ENCODE measurements around the gene CASS4.

CASS4 gene

GRCh38 chr20:56433221-56433879, 21.3 kb downstream of the CASS4 start:
- TF ChIP-seq CTCF (IDR thresholded peaks at IDR 0.05; ENCODE audit: borderline replicate concordance, insufficient read depth, low read depth, low read length): no peak
- no peak overlapping the region for H3K4me3 ChIP-seq (ENCODE audit: low read depth, low read length)

GRCh38 chr20:56433880-56434255, 21.8 kb downstream of the CASS4 start:
- TF ChIP-seq CTCF (IDR thresholded peaks at IDR 0.05; ENCODE audit: borderline replicate concordance, insufficient read depth, low read depth, low read length): no peak
- H3K4me3 ChIP-seq (ENCODE audit: low read depth, low read length): no peak overlapping the region

GRCh38 chr20:56437196-56437960, 25.3 kb downstream of the CASS4 start:
- no peak for TF ChIP-seq CTCF (IDR thresholded peaks at IDR 0.05; ENCODE audit: borderline replicate concordance, insufficient read depth, low read depth, low read length)
- H3K4me3 ChIP-seq (ENCODE audit: low read depth, low read length): no peak overlapping the region

GRCh38 chr20:56438284-56438683, 26.2 kb downstream of the CASS4 start:
- TF ChIP-seq CTCF (IDR thresholded peaks at IDR 0.05; ENCODE audit: borderline replicate concordance, insufficient read depth, low read depth, low read length): no peak

GRCh38 chr20:56439771-56440291, 27.8 kb downstream of the CASS4 start:
- no peak overlapping the region for H3K4me3 ChIP-seq (ENCODE audit: low read depth, low read length)
- no peak for TF ChIP-seq CTCF (IDR thresholded peaks at IDR 0.05; ENCODE audit: borderline replicate concordance, insufficient read depth, low read depth, low read length)

More at GRCh38 chr20:56438284-56438683, 26.2 kb downstream of the CASS4 start:
- no peak overlapping the region for H3K4me3 ChIP-seq (ENCODE audit: low read depth, low read length)

GRCh38 chr20:56440346-56441007, 28.4 kb downstream of the CASS4 start:
- H3K4me3 ChIP-seq (ENCODE audit: low read depth, low read length): no peak overlapping the region

More at GRCh38 chr20:56440346-56441007, 28.4 kb downstream of the CASS4 start:
- no peak for TF ChIP-seq CTCF (IDR thresholded peaks at IDR 0.05; ENCODE audit: borderline replicate concordance, insufficient read depth, low read depth, low read length)
